NOMO-1 treated with DMSO at 0.1 percent for 48 hours (cell line): ENCODE measurements around the gene HEATR5A.
"Not testable (repeated sequence)": the region's sequence is repeated elsewhere in the genome, so short reads cannot be mapped to it uniquely, and the experiment has no call there.

Experiments
- DNase-seq: peaks from one replicate; lab custom pipeline; 2025; ENCODE audit not compliant: unreplicated experiment; lab: John Stamatoyannopoulos, UW

HEATR5A gene

DNA sequence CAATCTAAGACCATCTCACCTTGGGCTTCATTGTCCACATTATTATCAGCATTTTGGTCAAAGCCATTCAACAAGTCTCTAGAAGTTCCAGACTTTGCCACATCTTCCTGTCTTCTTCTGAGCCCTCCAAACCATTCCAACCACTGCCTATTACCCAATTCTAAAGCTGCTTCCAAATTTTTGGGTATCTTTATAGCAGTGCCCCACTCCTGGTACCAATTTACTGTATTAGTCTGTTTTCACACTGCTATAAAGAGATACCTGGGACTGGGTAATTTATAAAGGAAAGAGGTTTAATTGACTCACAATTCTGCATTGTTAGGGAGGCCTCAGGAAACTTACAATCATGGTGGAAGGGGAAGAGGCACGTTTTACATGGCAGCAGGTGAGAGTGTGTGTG lies 89.0 kb downstream of the HEATR5A start:
- not testable (repeated sequence) for DNase-seq

DNA sequence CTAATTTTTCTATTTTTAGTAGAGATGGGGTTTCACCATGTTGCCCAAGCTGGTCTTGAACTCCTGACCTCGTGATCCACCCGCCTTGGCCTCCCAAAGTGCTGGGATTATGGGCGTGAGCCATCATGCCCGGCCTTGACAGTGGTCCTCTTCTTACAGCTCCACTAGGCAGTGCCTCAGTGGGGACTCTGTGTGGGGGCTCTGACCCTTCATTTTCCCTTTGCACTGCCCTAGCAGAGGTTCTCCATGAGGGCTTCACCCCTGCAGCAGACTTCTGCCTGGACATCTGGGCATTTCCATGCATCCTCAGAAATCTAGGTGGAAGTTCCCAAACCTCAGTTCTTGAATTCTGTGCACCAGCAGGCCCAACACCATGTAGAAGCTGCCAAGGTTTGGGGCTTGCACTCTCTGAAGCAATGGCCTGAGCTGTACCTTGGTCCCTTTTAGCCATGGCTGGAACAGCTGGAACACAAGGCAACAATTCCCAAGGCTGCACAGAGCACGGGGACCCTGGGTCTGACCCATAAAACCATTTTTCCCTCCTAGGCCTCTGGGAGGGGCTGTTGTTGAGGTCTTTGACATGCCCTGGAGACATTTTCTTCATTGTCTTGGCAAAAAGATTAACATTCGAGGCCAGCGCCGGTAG lies 90.4 kb downstream of the HEATR5A start:
- DNase-seq: not testable (repeated sequence)

DNA sequence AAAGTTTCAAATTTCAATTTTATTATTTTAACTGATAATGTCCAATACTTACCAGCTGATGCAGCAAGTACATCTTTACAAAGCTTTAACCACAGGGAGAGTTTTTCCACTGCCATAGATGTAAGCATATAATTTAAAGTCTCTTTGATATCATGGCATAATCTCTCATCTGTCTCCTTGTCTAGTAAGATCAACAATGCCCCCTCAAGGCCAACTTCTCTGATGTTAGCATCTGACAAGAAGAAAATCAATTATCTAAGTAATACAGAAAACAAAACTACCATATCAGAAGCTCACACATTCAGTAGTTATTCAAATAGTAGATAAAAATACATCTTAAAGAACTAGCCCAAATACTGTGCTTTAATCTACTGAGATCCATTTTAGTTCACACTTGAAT lies 94.2 kb downstream of the HEATR5A start:
- DNase-seq: peak; percentile 2

DNA sequence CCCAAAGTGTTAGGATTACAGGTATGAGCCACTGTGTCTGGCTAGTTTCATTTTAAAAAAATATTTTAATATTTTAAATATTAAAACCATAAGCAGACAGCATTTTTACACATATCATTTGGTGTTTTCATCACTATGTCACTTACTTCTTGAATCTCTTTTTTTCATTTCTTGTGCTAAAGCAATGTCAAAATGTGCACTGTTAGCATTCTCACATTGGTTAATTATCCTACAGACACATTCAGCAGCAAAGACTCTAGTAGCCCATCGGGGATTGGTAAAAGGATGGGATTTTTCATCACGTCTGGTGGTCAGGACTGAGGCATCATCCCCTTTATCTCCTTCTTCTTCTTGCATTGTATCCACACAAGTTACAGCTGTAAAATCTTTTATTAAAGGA lies 96.9 kb downstream of the HEATR5A start:
- no peak for DNase-seq

DNA sequence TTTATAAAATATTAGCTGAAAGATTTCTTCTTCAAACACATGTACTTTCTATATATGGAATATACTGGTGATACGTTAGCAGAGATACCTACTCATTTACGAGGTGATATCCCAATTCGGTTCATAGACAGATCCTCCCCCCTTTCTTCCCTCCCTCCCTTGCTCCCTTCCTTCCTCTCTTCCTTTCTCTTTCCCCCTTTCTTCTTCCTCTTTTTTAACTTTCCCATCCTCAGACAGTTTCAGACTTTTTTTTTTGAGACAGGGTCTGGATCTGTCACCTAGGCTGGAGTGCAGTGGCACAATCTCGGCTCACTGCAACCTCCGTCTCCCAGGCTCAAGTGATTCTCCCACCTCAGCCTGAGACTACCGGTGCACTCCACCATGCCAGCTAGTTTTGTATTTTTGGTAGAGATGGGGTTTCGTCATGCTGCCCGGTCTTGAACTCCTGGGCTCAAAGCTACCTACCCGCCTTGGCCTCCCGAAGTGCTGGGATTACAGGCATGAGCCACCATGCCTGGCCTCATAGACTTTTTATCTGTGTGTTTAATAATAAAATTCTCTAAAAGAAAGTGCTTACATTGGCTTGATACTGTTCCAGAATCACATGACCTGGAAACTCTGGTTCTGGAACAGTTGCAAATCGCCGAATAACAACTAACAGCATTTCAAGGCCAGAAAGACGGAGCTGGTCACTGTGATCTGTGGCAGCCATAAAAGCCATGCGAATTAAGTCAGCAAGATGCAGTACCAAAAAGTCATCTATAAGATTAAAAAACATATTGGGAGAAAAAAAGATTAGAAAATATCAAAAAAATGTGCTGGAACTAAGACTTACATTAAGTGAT lies 99.2 kb downstream of the HEATR5A start:
- no peak for DNase-seq

DNA sequence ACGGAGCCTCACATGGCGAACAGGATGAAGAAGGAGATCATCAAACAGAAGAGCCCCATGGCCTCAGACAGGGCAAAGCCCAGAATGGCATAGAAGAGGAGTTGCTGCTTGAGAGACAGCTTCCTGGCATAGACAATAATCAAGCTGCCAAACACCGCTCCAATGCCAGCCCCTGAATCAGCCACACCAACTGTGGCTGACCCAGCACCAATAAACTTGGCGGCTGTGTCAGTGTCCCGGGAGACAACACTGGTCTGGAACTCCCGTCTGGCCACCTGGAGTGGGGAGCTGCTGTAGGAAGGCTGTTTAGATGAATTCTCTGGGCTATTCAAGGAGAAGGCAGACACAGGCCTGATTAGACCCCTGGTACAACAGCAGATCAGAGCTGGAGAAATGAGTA lies 100.1 kb downstream of the HEATR5A start:
- no peak for DNase-seq

DNA sequence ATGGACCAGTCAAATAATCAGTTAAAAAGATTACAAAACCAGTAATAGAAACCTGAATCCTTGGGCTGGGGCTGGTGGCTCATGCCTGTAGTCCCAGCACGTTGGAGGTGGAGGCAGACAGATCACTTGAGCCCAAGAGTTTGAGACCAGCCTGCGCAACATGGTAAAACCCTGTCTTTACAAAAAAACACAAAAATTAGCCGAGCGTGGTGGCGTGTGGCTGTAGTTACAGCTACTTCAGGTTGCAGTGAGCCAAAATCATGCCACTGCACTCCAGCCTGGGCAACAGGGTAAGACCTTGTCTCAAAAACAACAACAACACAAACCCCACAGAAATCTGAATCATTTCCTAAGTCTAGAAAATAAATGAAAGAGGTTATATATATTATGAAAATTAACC lies 100.6 kb downstream of the HEATR5A start:
- DNase-seq: no peak

DNA sequence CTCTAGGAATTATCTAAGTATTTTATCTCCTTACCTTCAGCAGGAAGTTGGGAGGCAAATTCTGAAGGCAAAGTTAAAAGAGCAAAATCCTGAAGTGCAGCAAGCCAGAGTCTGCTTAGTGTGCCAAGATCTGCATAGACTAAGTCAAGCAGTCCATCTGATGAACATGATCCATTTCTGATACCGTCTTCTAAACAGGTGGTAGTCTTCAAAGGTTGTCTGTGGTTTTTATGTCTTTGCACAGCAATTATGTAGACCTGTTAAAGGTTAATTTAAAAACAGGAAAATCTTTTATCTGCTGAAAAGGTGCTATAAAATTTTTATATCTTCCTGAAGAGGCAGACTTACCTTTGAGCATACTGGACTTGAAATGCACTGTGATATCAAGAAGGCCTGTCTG lies 107.4 kb downstream of the HEATR5A start:
- no peak for DNase-seq

DNA sequence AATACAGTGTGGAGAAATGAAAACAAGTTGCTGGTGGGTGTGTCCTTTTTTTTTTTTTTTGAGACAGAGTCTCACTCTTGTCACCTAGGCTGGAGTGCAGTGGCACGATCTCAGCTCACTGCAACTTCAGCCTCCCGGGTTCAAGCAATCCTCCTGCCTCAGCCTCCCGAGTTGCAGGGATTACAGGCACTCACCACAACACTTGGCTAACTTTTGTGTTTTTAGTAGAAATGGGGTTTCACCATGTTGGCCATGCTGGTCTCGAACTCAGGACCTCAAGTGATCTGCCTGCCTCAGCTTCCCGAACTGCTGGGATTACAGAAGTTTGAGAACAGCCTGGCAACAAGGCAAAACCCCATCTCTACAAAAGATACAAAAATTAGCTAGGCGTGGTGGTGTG lies 108.0 kb downstream of the HEATR5A start:
- DNase-seq: not testable (repeated sequence)

DNA sequence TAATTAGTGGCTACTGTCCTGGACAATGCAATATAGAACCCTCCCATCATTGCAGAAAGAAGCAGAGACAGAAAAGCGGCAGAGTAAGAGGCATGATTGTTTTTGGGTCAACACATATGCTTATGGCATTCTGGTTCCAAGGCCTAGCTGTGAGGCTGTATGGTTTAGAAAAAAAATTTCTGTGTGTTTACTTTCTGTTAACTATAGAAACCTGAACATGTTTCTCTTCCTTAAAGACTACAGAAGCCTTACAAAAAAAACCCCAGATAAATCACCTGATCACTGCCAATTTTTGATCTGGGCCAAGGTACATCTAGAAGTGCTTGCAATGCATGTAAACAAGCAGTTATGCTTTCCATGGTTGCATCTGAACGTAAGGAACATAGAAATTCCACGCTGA lies 112.7 kb downstream of the HEATR5A start:
- no peak for DNase-seq

DNA sequence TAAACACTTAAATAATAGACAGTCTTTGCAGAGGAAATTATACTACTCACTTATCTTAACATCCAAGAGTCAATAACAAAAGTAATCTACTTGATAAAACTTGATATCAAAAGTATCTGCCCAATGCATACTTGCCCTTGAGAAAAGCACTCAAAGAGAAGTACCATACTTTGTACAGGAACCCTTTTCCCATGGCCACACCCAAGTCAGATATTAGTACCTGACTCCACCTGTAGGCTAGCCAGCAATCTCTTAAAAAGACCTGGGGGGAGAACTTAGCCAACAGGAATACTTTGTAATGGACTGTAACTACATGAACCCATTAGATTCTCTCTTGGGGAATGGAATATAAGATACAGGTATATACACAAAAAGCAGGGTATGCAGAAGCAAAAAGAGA lies 113.2 kb downstream of the HEATR5A start:
- no peak for DNase-seq

DNA sequence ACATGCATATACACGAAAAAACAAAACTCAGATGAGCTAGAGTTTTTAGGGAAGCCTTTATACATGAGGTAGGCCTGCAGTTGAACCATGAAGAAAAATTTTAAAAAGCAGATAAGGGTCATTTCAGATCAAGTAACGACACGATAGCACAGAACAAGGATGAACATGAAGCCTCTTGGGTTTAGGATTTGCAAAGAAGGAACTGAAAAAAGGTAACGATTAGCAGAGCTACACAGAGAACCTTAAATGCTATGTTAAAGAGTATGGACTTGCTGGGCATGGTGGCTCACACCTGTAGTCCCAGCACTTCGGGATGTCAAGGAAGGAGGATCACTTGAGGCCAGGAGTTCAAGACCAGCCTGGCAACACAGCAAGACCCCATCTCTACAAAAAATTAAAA lies 116.7 kb downstream of the HEATR5A start:
- no peak for DNase-seq

DNA sequence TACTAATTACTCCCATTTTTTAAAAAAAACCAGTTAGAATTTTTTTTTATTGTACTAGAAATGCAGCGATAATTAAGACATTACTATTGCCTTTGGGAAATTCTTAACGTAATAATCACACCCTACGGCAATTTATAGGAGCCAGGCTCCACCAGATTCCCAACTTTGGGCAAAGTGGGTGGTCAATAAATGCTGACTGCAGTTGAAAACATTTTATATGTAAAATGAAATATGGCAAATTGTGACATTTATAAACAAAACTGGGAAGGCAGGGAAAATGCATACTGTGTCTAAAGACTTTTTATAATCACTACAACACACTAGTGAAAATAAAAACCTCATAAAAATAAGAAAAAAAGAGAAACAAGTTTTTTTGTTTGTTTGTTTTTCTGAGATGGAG lies 119.5 kb downstream of the HEATR5A start:
- no peak for DNase-seq

DNA sequence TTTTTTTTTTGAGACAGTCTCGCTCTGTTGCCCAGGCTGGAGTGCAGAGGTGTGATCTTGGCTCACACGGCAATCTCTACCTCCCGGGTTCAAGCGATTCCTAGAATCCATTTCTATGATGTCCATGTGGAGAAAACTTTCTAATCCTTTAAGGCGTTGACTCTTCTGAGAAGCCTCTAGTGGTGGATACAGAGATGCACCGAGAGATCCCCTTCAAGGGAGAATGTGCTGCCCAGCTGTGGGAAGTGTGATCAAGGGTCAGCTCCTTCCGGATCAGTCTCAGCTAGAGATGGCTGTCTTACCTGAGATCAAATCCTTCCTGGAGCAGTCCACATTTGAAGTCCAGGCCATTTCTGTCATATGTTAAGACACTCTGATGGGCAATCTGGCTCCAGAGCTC lies 120.1 kb downstream of the HEATR5A start:
- DNase-seq: no peak

DNA sequence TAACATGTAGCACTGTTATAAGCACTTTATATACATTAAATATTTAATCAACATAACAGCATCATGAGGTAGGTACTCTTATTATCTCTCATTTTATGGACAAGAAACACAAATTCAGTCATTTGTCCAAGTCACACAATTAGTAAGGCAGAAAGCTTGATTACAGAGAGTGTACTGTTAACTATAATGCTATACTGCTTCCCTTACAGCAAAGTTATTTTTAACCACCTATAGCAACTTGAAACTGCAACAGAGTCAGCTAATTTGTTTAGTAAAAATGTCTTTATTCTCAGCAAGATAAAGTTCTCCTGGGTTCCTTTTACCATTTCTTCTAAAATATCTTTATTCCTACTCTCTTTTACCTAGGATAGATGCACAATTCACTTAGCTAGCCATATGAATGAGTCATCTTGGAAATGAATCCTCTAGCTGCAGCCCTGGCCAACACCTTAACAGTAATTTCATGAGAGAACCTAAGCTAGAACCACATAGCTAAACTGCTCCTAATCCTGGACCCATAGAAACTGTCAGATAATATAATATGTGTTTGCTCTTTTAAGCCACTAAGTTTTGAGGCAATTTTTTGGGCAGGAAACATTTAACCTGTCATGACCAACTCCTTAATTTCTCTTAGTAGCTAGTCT lies 122.5 kb downstream of the HEATR5A start:
- DNase-seq: no peak

DNA sequence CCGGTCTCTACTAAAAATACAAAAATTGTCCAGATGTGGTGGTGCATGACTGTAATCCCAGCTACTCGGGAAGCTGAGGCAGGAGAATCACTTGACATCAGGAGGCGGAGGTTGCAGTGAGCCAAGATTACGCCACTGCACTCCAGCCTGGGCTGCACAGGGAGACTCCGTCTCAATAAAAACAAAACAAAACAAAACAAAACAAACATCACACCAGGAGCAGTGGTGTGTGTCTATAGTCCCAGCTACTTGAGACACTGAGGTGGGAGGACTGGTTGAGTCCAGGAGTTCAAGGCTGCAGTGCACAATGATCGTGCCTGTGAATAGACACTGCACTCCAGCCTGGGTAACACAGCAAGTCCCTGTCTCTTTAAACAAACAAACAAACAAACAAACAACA lies 123.2 kb downstream of the HEATR5A start:
- DNase-seq: no peak

DNA sequence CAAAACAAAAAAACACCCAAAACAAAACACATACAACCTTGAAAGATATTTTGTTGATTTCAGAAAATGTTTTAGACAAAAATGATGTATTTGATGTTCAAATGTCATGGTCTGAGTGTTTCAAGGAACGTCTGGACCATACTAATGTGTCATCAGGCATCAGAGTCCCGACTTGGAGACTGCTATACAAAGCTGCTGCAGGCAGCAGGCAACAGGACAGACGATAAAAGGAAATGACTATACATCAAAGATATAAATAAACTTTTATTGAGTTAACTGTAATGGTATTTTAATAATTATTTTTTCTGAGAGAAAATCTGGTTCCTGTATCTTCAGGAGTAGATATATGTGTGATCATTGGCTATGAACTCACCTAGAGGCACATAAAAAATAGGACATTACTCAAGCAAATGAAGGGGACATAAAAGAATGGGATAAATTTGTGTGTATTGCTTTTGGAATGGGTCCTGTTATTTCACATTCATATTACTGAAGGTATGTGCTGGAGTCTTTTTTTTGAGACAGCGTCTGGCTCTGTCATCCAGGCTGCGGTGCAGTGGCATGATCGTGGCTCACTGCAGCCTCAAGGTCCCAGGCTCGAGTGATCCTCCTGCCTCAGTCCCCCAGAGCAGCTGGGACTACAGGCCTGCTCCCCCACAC lies 125.5 kb downstream of the HEATR5A start:
- no peak for DNase-seq

DNA sequence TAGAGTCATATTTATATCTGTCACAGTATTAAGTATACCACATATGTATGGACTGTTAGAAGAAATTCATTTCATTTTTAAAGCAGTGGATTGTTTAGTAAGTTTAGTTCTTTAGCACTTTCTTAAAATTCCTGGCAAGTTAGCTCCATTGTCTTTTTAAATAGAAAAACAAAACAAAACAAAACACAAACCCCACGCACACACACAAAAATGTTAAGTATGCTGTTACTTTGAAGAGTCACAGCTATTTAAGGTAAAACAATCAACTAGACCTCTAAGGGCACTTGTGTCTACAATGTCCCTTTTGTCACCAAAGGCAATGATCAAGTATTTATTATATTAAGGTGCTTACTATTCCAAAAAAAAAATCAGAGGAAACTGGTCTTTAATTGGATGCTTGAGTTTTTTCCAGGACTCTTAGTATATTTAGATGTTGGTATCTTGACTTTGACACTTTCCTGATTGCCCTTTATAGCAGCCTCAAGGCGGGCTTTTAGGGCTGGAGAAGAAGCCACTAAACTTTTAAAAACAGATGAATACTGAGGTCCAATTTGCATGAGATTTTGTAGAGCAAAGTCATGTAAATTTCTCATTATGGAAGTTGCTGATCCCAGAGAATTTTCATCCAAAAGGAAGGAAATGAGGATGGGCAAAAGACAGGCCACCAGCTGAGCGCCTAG lies 127.3 kb downstream of the HEATR5A start:
- no peak for DNase-seq

DNA sequence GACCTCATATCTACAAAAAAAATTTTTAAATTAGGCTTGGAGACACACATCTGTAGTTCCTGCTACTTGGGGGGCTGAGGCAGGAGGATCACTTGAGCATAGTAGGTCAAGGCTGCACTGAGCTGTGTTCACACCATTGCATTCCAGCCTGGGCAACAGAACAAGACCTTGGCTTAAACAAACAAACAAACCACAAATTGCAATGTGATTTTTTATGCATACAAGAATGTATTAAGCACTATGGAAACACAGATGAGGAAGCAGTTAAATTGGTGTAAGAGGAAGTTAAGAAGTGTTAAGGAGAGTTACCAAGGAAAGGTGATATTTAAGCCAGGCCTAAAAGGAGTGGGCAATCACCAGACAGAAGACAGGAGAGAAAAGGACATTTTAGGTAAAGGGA lies 129.1 kb downstream of the HEATR5A start:
- DNase-seq: peak; percentile 92

DNA sequence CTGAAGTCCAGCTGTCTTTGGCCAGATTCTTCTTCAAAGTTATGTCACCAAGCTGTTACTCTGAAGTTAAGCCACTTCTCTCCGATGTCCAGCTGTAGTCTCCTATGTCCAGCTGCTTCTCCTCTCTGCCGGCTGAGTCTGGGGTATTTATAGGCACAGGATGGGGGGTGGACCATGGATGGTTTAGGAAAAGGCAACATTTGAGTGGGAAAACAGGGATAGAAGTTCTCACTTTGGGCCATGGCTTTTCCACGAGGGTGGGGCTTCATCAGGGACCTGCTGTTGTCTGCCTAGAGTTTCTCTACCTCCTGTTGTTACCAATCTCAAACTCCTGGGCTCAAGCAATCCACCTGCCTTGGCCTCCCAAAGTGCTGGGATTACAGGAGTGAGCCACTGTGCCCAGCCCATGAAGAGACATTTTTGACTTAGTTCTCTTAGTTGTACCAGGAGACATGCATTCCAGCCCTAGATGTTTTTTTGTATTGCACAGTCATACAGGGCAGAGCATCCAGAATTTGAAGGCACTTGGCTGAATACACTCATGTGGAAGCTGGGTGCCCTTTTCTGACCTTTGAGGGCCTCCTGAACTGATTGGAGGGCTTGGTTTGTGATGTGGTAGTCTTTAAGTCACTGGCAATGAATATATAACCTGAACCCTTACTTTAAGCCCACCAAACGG lies 132.9 kb downstream of the HEATR5A start:
- no peak for DNase-seq
